GM12874 (cell line): Measurements from ENCODE around the gene ACTN3.

ENCODE experiments used
- CTCF ChIP-seq: IDR thresholded peaks from 2 replicates; pipeline ENCODE4 v1.5.1; 2011; ENCODE audit warnings: low read depth, mild to moderate bottlenecking, control low read depth, low read length, moderate library complexity; ENCODE audit not compliant: insufficient read depth

ACTN3 gene

GRCh38 chr11:66555416-66555815, 8.7 kb downstream of the ACTN3 start:
- TF ChIP-seq CTCF: no peak

- TF ChIP-seq CTCF: no peak
Measured at GRCh38 chr11:66556086-66556485, 9.4 kb downstream of the ACTN3 start.

- TF ChIP-seq CTCF: no peak
Measured at GRCh38 chr11:66557733-66558326, 11.1 kb downstream of the ACTN3 start.

- no peak for TF ChIP-seq CTCF
Measured at GRCh38 chr11:66559142-66559865, 12.6 kb downstream of the ACTN3 start.

- TF ChIP-seq CTCF: no peak
Measured at GRCh38 chr11:66559866-66560676, 13.4 kb downstream of the ACTN3 start.

GRCh38 chr11:66561178-66561974, 14.7 kb downstream of the ACTN3 start:
- TF ChIP-seq CTCF: no peak

- no peak for TF ChIP-seq CTCF
Measured at GRCh38 chr11:66561975-66562248, 15.2 kb downstream of the ACTN3 start.
